NCI-H2029 (cell line): Measurements from ENCODE around the gene HRNR.

Experiments used
- DNase-seq: peaks from one replicate; lab custom pipeline; 2025; lab: John Stamatoyannopoulos, UW

HRNR gene

DNA sequence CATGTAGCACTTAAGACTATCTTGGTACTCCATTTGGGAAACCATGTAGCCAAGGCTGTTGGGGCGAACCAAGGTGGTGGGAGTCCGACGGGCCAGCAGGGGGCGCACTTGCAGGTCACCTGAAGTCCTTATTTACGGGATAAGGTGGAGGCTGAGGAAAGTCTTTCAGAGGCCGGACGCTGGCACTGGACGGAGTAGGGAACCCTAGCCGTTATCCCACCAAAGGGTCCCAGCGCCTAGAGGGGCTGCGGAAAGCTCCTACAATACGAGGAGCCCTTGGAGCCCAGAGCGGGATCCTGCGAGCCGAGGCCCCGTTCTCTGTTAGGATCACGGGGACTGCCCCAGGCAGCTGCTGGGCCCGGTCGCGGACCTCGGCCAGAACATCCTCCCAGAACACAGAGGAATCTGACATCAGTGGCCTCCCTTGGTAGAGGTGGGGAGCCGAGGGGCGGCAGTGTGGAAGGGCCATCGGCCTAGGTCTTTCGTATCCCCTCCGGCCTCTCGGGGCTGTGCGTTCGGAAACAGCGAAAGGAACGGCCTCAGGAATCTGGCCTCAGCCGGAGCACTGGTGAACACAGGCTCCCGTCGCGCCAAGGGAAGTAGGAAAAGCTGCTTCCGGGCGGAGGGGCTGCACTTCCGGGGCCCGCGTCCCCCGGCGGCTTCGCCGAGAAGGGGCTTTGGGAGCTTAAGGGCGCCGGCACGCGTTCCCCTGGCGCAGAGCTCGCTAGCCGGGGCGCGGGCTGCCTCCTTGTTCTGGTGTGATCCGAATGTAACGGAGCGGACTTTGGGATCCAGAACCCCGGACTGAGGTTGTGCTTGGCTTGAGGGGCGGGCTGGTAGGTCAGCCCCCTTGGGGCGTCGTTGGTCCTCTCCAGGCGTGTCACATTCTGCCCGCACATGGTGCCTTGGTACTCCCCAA is 35.1 kb downstream of the HRNR start:
- DNase-seq, result no peak

DNA sequence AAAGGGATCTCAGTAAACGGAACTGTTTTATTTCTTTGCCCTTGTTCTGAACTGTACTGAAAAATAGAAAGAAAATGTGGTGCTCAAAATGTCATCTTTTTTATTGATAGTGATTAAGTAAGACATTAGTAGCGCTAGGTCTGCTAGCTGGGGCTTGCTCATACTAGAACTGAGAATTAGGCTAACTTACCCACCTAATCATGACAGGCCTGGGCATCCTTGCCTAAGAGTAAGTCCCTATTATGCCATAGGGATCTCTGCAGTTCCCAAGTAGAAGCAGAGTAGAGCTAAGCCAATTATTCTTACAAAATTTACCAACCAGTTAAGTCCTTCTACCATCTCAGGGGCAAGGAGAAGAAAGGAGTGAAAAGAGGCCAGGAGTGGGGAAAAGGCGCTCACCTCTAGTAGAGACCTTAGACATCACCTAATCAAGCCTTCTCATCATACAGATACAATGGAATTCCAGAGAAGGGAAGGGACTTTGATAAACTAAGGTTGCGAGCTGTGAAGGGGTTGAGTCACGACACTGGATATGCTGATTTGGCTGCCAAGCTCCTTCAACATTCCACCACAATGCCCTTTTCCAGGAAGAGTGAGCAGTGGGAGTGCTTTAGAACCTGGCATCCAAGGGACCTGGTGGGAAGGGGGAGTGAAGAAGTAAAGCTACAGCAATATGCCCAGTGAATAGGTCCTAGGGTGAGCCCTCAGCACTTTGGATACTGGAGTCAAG is 37.3 kb downstream of the HRNR start:
- no peak for DNase-seq

DNA sequence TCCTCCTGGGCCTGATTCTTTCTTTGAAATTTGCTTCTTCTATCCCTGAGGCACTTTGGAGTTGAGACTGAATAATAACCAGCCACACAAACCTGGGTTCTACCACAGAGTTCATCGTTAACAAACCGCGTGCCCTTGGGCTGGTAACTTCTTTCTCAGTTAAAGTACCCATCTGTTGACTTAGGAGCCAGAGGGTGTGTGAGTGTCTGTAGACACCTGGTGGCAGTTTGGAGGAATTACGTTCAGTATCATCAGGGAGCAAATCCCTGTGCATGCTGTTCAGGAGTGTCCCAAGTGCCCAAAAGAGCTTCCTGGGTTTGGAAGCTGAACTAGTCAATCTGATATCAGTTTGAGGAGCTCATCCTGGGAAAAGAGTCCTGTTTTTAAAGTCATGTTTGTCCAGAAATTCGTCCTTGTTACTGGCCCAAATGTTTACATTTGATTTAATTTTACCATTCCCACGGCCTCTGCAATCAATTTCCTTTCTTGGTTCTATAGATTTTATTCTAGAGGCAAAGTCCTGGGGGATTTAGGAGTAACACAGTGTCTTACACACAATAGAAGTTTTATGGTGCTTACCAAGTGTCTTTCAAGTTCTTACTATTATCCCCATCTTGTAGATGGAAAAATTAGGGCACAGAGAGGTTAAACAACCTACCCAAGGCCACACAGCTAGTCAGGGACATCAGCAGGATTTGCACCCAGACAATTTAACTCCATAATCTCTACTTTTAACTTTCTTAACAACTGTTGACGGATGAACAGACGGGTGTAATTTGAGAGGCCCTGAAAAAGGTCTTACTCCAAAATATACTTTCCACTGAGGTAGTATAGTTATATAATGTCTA is 38.2 kb downstream of the HRNR start:
- no peak for DNase-seq

DNA sequence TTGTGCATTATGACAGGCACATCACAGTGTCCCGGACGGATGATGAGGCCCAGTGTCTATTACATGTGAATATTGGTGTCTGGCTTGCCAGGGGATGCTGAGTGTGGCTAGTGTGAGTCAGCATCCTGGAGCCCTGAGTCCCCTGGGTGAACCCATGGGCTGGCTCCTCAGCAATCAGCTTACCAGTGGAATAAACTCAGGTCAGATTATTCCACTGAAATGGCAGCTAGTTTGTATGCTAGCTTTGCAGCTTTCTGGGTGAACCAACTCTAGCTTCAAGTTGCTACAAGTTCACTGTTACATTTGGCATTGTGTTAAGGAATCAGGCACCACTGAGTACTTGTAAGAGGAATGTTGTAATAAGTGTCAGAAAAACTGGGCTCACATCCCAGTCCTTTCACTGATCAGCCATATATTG is 41.0 kb downstream of the HRNR start:
- DNase-seq, result no peak

DNA sequence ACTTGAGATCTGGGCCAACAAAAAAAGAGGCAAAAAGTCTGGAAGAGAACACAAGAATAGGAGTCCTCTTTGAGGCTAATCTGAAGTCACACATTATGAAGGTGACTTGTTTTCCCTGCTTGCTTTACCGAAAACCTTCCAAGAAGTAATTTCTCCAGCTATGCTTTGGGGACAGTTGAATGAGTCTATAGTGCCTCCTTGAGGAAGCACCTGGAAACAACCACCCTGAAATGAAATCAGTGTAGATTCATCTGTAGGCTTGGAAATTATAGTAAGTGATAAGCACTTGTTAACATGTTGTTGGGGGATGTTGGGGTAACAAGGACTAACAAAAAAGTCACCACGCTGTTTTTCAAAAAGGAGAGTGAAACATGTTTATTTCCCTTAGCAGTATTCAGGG is 41.6 kb downstream of the HRNR start:
- no peak for DNase-seq

DNA sequence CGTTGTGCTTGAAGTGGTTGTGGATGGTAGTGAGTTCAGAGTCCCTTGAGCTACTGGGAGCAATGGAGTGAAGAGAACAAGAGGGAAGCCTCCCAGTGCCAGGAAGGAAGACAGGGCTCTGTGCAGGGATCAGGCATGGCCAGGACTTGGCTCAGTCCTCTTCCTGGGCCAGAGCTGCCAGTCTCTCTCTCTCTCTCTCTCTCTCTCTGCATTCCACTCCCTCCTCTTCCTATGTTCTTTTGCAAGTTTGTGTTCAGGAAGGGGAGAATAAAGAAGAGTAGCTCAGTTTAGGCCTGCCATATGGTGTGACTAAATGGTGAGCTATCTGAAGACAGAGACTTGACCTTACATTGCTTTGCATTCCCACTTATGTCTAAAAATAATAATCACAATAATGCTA is 44.4 kb downstream of the HRNR start:
- no peak for DNase-seq

DNA sequence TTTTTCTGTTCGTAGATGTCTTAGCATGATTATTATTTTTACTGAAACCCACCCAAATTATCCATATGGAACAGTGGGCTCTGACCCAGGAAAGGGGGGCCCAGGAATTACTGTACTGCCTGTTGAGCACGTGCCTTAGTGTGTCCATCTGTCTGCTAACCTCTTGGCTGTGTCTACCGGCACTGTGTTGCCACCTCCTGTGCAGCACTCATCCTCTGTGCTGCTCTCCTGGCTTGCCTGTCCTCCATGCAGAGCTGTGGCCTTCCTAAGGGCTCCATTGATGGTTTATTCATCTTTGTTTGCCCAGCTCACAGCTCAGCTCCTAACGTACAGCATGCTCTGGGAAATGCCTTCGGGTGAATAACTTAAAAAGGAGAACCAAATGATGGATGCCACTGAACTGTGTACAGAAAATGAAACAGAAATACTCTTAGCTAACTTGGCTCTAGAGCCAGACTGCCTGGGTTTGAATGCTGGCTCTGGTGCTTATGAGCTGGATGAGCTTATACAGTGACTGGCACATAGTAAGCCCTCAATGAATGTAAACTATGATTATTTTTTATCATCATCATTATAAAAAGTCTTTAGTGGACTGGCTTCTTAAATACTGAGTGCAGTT is 53.6 kb downstream of the HRNR start:
- DNase-seq, result no peak

DNA sequence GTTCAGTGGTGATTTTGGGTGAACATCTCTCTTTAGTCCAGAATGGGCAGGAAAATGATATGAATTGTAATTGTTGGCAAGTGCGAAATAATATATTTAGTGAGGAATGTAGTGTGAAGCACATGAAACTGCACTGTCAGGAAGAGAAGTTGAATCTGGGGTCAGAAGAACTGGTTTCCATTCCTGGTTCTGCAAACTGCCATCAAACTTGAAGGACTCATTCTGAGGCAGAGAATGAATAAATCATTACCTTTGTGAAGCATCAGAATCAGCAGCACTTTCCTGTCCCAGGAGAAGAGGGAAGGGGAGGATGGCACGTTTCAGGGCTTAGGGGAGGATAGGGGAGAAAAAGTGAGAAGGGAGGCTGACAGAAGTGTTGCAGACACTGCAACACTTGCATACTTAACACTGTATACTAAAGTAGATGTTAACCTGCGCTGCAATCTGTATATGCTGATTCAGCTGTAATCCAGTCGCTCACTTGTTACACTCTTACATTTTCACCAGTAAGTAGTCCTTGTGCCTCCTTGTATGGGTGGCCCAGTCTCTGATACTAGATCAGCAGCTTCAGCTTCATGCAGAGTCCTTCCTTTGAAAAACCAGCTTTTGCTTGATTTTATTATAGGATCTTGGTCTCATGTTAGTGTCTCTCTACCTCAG is 54.5 kb downstream of the HRNR start:
- no peak for DNase-seq

DNA sequence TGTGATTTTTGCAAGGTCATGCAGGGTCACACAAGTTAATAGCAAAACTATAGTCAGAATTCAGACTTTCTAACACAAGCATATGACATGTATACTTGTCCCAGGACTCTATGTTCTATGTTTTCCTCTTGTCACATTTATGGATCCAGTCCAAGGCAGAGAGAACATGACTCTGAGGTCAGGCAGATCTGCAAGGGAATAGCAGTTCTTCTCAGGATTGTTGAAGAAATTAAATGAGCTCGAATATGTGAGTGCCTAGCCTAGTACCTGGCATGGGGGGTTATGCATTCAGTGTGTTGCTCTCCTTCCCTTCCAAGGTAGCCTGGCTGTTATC is 55.5 kb downstream of the HRNR start:
- DNase-seq, result no peak

DNA sequence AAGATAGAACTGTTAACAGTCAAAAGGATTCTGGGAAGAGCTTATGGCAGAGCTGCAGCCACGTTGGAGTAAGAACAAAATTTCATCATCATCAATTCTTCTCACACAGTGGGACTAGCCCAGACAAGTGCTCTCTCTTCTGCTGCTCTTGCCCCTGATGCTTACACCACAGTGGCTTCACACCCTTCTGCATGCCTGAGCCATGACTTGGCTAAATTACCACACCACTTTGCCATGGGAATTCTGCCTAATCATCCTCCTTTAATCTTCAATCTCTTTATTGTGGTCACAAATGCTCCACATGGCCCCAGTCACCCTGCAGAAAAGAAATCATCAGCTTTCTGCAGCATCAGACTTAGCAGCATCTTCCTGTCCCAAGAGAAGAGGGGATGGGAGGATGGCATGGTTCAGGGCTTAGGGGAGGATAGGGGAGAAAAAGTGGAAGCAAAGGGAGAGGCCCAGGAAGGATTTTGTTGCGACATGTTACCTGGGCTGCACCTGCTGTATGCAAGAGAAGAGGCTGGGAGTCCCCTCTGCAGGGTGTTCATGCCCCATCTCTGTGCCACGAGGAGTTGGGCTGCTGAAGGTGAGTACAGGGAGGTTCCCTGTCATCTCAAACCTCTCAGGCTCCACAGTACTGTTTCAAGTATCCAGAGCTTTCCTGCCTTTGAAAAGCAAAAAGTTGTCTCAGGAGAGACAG is 56.0 kb downstream of the HRNR start:
- no peak for DNase-seq

DNA sequence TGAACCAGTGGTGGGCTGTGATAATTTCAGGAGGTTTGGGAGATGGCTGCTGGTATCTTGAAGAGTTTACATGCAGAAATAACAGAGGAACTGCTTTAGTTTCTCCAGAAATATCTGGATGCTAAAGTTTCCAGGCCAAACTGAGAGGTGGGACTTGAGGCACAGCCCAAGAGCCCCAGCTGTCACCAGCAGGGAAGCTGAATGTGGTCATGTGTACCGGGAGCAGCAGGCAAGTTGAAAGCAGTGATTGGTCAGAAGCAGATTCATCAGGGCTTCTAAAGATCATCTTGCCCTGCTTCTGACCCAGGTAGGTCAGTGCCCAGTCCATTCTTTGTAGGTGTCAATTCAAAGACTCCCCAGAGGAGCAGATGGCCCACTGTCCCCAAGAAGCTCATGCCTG is 57.0 kb downstream of the HRNR start:
- DNase-seq, result no peak

DNA sequence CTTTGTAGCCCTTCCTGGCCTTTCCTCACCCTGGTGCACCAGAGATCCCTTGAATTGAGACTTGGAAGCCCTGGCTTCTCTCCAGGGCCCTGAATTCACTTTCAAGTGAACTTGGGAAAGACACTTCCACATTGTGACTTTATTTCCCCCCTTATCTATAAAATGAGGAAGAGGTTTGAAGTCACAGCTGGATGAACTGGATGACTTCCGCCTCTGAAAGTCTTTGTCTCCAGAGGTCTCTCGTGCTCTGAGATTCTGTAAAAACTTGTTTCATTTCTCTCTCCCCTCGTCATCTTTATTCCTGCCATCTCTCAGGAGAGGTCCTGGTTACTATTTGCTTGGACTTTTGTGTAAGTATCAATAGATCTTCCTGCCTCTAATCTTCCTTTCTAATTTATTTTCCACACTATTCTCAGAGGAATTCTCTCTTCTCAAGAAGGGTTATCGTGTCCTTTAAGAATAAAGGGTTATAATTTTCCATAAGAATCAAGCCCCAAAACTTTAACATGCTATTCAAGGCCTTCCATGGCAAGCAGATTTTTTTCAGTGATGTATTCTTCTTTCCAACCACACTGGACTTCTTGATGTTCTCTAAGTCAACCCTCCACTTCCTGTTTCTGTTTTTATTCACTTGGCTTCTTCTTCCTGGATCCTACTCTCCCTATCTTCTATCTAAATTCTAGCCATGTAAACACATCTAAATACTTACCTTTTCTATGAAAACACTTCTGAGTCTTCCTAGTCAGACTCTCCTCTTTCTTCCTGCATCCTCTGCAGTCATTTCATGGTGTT is 58.5 kb downstream of the HRNR start:
- DNase-seq, result no peak

DNA sequence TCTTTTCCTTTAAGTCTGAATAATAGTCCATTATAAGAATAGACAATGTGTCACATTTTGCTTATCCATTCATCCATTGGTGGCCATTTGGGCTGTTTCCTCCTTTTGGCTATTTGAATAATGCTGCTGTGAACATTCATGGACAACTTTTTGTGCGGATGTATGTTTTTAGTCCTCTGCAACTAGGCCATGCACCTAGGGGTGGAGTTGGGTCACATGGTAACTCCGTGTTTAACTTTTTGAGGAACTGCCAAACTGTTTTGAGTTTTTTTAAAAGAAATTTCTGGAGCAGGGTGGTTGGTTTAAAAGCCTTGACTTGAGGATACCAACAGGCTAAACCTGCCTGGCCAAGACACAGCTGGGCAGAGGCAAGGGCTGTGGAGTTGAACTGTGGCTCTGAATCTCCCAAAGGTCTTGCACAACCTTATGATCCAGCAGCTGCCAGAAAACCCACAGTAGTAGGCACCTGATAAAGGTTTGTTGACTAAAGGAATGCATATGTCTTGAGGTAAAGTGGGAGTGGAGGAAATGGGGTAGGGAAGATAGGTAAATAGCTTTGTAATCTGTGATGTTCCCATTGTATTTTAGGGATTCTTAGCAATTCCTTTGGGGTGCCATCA is 59.4 kb downstream of the HRNR start:
- no peak for DNase-seq

DNA sequence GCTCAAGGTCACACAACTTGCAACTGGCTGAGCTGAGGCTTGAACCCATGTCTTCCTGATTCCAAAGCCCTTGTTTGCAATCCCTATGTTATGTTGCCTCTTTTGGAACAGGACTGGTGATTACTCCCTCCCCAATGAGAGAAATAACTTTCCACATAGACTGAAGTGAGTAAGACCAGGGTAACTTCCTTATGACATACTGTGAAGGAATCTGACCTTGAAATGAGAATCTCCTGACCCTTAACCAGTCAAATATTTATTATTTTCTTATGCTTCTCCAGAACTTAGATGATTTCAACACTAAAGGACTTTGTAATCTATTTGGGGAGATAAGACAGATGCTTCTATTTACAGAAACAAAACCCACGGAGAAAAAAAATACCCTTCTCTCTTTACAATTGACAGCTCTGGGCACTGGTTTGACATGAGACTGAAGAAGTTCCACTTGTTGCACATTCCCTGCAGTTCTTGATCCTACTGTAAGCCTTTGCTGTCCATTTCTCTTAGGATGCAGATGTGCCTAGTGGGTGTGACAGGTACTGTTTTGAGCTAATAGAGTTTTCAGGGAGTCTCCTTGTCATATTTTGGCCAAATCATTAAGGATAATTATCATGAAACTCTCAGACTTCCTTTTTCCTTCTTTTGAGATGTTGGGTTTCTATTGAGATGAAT is 61.1 kb downstream of the HRNR start:
- DNase-seq, result no peak
